Glomerular endothelial cell (primary cell): ENCODE results near the gene PTPRN. TPM values are rescaled to one million over a fixed set of nuclear protein-coding genes. Genes with fewer than 3 reads are reported as not detected.

Source experiments
- DNase-seq: peaks from one replicate; pipeline ENCODE4 v3.0.0-alpha.2; 2011; ENCODE audit warnings: low read depth, low spot score; ENCODE audit errors: extremely low read depth
- total RNA-seq: library from RNA; depleted of rRNA; stranded (reverse); fragments of >200 nt; gene quantifications from 2 replicates; pipeline ENCODE4 v1.2.3, GENCODE V29; 2015

Gene PTPRN
- total RNA-seq, 1 donor from 2014 or later, result 0.47 TPM

DNA sequence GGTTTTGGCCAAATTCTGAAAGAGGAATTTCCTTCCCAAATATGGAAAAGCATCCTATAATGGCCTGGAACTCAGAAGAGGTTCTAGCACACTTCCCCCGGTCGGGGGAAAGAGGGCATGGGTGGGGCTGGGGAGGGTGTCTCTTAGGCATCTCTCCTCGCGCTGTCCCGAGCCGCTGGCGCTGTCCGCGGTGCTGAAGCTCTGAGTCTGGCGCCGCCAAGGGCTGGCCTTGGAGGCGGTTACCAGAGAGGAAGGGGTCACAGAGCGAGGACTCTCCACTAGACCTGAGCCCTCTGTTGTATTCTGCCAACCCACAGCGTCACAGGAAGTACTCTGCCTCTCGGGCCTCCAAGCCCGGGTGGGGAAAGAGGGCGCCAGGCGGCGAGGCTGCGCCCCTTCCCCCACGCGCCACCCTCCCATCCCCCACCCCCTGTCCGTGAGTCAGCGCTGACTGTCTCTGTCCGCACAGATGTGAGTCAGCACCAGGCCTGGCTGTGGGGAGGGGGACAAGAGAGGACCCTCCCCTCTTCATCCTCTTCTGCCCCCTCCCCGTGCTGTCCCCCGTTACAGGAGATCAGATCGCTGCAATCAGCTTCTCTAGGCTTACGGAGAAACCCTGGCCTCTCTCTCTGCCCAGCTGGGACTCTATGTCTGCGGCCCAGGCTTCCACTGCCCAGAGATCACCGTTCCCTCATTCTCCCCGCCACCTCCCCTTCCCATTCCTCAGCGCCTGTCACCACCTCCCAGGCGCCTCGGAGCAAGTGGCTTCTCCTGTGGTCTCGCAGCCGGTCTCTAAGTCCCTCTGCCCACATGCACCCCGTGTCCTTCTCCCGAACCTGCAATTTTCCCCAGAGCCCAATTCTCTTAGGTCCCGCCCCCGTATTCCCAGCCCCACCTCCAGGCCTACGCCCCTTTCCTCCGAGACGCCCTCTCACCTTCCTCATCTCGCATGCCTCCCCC, 779 bp downstream of the PTPRN start:
- DNase-seq, result no peak

DNA sequence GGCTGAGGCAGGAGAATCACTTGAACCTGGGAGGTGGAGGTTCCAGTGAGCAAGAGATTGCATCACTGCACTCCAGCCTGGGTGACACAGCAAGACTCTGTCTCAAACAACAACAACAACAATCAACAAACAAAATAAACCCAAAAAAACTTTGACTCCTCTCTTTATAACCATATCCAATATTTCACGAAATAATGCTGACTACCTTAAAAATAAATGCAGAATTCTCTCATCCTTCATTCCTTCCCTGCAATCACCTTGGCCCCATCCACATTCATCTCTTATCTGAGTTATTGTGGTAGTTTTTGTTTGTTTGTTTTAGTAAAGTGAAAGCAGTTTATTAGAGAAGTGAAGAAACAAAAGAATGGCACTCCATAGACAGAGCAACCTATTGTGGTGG, 3.2 kb downstream of the PTPRN start:
- no peak for DNase-seq

GRCh38 chr2:219304223-219304622, 5.0 kb downstream of the PTPRN start:
- DNase-seq, result no peak

DNA sequence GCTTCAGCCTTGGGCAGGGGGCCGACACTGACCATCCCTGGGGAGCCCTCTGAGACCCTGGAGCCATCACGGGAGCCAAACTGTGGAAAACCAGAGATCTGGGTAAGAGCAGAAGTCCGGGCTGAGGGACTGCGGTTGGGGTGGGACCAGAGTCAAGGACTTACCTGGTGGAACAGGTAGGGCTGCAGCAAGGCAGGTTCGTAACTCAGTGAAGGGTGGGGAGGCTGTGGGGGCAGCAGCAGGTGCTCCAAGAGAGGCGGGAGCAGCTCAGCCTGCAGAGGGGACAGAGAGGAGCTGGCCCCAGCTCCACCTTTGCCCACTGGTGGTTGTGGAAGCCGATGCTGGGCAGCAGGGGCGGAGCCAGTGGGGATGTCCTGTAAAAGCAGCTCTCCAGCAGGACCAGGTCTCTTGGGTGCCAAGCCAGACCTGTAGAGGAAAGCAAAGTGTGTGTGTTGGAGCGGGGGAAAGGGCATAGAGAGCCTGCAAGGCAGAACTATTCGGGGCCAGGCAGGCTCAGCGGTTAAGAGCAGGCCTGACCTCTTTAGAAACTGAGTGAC, 6.7 kb downstream of the PTPRN start:
- no peak for DNase-seq

GRCh38 chr2:219300022-219300421, 9.2 kb downstream of the PTPRN start:
- DNase-seq, result no peak

DNA sequence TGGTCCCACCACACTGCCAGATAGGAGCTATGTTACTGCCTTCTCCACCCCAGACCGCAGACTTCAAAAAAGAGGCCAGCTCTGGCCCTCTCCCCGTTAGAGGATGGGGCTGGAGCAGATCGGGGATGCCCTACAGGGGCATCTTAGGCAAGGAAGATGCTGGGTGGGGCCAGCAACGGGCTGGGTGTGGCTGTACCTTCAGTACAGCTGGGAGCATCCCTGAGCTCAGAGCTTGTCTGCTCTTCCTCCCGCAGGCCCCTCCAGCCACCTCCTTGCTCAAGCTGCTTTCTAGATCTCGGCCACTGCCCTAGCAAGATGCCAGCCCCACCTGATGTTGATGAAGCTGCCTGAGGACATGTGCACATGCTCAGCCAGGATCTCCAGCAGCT, 9.8 kb downstream of the PTPRN start:
- DNase-seq, result no peak

- DNase-seq, result no peak
Observed at GRCh38 chr2:219298759-219299371, 10.3 kb downstream of the PTPRN start.

GRCh38 chr2:219297766-219298456, 11.3 kb downstream of the PTPRN start:
- no peak for DNase-seq

- DNase-seq, result no peak
Observed at GRCh38 chr2:219296631-219297391, 12.4 kb downstream of the PTPRN start.

DNA sequence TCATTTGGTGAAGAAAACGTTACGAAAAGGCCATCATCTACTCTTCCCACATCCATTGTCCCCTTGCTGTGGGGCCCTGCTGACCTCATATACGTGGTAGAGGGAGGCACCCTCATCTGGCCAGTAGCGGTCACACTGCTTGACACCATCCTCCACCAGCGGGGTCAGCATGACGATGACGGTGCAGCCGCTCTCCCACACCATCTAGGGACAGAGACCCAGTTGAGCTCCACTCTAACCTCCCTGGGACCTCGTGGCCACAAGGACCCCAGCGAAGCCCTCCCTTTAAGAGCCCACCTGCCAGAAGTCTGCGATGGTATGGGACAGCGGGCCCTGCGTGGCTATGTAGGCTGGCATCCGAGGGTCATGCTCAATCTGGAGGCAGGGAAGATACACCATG, 13.1 kb downstream of the PTPRN start:
- DNase-seq, result no peak

DNA sequence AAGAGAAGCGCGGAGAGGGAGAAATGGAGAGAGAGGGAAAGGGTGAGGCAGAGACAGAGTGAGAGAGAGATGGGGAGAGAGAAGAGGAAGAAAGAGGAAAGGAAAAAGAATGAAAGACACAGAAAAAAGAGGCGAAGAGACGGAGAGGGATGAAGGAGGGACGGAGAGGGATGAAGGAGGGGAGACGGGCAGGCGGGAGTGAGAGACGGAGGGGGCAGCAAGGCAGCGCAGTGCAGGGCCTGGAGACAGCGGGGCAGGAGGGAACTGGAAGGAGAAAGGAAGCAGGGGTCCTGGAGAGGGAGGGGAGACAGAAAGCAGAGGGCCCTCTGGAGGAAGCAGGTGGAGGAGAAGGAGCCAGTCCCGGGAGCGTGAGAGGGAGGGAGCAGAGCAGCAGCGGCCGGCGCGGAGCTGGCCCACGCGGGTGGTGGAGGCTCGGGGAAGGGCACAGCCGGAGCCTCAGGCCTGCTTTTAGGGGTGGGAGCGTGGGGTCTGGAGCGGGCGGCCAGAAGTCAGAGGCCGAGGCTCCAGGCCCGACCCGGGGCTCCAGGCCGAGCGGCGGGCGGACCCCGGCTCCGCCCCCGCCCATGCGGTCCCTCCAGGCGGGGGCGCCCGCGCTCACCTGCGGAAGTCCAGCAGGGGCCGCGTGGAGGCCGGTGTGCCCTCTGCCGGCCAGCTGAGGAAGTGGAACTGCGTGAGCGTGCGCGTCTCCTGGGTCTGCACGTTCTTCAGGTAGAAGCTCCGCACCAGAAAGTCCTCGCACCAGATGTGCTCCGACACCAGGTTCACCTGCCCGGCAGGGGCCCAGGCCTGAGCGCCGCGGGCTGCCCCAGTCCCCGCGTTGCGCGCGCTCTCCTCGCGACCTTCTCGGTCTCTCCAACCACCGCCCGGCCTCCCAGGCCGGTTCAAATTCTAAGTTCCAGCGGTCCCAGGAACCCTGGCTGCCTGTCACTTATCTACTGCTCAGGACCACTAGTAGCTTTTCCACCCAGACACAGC, 14.5 kb downstream of the PTPRN start:
- DNase-seq, result no peak

- no peak for DNase-seq
Observed at GRCh38 chr2:219293736-219294231, 15.4 kb downstream of the PTPRN start.

GRCh38 chr2:219292616-219293015, 16.6 kb downstream of the PTPRN start:
- no peak for DNase-seq

GRCh38 chr2:219291910-219292490, 17.2 kb downstream of the PTPRN start:
- DNase-seq, result no peak

DNA sequence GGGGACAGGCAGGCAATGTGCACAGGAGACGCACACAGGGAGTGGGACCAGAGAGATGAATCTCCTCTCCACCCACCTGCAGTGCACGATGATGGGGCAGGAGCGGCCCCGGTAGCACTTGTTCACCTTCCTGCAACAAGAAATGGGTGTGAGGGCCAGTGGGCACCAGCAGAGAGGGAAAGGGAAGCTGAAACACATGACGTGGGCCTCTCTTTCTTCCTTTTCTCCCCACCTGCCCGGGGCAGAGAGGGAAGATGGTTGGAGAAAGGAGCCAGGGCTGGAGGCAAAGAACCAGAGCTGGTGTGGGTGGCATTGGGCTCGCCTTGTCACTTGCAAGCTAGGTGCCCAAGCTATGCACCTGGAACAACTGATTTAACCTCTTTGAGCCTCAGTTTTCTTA, 17.8 kb downstream of the PTPRN start:
- no peak for DNase-seq

- no peak for DNase-seq
Observed at GRCh38 chr2:219290381-219291171, 18.6 kb downstream of the PTPRN start.

DNA sequence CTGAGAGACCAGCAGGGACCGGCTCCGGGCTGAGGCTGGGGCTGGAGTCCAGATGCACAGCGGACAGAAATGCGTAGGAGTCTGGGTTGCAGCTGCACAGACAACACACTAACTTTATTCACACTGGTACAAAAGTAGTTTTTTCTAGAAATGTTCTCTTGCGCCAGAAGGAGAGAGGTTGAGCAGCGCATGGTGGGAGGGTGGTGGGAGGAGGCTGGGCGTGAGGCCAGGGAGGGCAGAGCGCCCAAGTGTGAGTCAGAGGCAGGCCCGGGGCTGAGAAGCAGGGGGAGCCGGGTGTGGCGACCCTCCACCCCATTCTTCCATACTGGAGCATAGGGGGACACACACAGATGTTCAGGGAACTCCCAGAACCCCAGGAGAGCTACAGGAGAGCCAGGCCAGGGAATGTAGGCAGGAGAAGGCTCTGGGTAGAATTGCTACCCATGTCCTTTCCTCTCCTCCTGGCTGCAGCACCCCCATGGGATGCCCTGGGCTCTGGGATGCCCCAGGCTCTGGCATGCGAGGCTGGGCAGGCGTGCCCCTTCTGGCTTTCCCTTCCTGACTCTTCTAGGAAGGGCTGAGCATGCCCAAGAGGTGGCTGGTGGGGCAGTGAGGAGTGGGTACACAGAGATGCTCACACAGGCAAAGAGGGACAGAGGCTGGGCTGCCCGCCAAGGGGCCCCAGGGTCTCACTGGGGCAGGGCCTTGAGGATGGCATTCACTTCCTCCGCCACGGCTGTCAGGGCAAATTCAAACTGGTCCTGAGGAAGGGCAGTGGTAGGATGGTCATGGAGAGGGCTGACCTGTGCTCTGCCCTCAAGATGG, 19.5 kb downstream of the PTPRN start:
- DNase-seq, result no peak
